ENCODE results near the gene TTC7B. TPM values are rescaled to one million over a fixed set of nuclear protein-coding genes. Genes with fewer than 3 reads are reported as not detected.

TTC7B gene
- total RNA-seq, 4 donors from 2014 or later: 8.4 to 11.2 (median 9.2) TPM

DNA sequence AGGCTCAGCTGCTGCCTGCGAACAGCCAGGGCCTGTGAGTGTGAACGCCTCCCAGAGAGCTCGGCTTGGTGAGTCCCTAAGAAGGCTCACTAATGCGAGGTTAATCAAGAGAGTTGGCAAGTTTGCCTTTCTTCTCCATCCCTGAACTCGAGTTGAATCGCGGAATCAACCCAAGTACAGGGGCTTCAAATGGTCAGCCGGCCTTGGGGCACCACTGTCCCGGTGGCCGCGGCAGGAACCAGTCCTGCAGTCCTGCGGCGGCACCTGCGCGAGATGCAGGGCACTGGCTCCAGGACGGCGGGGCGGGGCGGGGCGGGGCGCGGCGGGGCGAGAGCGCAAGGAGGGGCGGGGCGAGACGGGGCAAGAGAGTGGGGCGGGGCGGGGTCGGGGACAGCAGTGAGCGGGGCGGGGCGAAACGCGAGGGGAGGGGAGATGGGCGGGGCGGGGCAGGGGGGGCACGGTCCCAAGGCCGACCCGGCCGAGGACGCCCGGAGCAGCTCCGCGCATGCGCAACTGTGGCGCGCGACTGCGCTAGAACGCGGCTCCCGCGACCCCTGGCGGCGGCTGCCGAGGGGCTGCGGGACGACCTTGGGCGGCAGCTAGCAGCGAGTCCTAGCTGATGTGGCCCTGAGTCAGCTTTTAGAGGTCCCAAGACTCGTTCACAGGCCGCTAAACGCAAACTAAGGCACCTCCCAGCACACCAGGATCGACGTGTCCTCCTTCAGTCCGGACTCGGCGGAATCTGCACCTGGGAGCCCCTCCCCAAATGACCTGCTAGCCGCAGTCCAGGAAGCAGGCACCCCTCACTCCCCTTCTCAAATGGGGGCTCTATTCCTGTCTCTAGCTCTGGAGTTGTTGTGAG, 58.0 kb downstream of the TTC7B start:
- TF ChIP-seq POLR2A (IDR thresholded peaks at IDR 0.05) (peak; percentile 45), EP300 (IDR thresholded peaks at IDR 0.05; ENCODE audit: low read depth) (no peak), CTCF (IDR thresholded peaks at IDR 0.05) (peak; percentile 77 to 94 (median 82)), POLR2AphosphoS5 (IDR thresholded peaks at IDR 0.05) (peak; percentile 28 to 66 (median 38))
- Histone ChIP-seq H3K4me3 (peak overlapping the region; percentile 3 to 52 (median 38)), H3K27me3 (no peaks in the 10 kb centered on the region), H3K9me3 (peaks cover 7 to 8% of the 10 kb centered on the region in 2 donors), H3K4me1 (peaks cover 9 to 20% (median 13%) of the 10 kb centered on the region in 4 donors), H3K27ac (peak overlapping the region; percentile 85 to 89 (median 88)), H3K36me3 (no peaks in the 10 kb centered on the region)
- 0% methylated on average over 41 of the region's 71 CpGs; no CpG with 5 or more reads in 1 of the 2 donors for WGBS, 2 donors (ENCODE audit: low coverage in 1 of 2)
- intact Hi-C loops (cut with DNase I; ENCODE audit: low total_unique reads): loop anchor here (10.0 kb wide), 1 partner anchor 363 kb away; the partner anchor contains the start of gene CALM1
- peak; percentile 94 for DNase-seq
- in situ Hi-C loops (cut with MboI; ENCODE audit: low pct_ligation_motif_present in 1 of 4, low pct_unique_long_range_greater_than_20kb in 1 of 4, low sequenced_read_pairs in 3 of 4): no loop called here

- TF ChIP-seq POLR2AphosphoS5 (IDR thresholded peaks at IDR 0.05): no peak
- TF ChIP-seq CTCF (IDR thresholded peaks at IDR 0.05): no peak
- TF ChIP-seq EP300 (IDR thresholded peaks at IDR 0.05; ENCODE audit: low read depth): no peak
- no peak for TF ChIP-seq POLR2A (IDR thresholded peaks at IDR 0.05)
- Histone ChIP-seq H3K4me1 (peaks cover 9 to 20% (median 13%) of the 10 kb centered on the region in 4 donors), H3K4me3 (no peak overlapping the region), H3K36me3 (no peaks in the 10 kb centered on the region), H3K9me3 (no peaks in the 10 kb centered on the region), H3K27ac (peak overlapping the region; percentile 65 to 85 (median 76)), H3K27me3 (no peaks in the 10 kb centered on the region)
- DNase-seq: no peak
- intact Hi-C loops (cut with DNase I; ENCODE audit: low total_unique reads) (loop anchor here (10.0 kb wide), 1 partner anchor 363 kb away; the partner anchor contains the start of gene CALM1), in situ Hi-C loops (cut with MboI; ENCODE audit: low pct_ligation_motif_present in 1 of 4, low pct_unique_long_range_greater_than_20kb in 1 of 4, low sequenced_read_pairs in 3 of 4) (no loop called here)
- WGBS, 2 donors (ENCODE audit: low coverage in 1 of 2): 72 to 78% methylated on average over 3 of the region's 3 CpGs
These were observed 58.8 kb downstream of the TTC7B start for GRCh38 chr14:90757452-90757851.

GRCh38 chr14:90756755-90757345, 59.4 kb downstream of the TTC7B start:
- Histone ChIP-seq H3K4me1 (peaks cover 9 to 20% (median 13%) of the 10 kb centered on the region in 4 donors), H3K9me3 (no peaks in the 10 kb centered on the region), H3K4me3 (no peak overlapping the region), H3K36me3 (no peaks in the 10 kb centered on the region), H3K27ac (peak overlapping the region in 2 of 4 donors; percentile 65 to 84), H3K27me3 (no peaks in the 10 kb centered on the region)
- in situ Hi-C loops (cut with MboI; ENCODE audit: low pct_ligation_motif_present in 1 of 4, low pct_unique_long_range_greater_than_20kb in 1 of 4, low sequenced_read_pairs in 3 of 4): no loop called here
- no peak for TF ChIP-seq POLR2A (IDR thresholded peaks at IDR 0.05)
- no peak for TF ChIP-seq POLR2AphosphoS5 (IDR thresholded peaks at IDR 0.05)
- TF ChIP-seq CTCF (IDR thresholded peaks at IDR 0.05): no peak
- TF ChIP-seq EP300 (IDR thresholded peaks at IDR 0.05; ENCODE audit: low read depth): no peak
- 89 to 100% methylated on average over 7 to 10 of the region's 10 CpGs for WGBS, 2 donors (ENCODE audit: low coverage in 1 of 2)
- intact Hi-C loops (cut with DNase I; ENCODE audit: low total_unique reads): loop anchor here (10.0 kb wide), 1 partner anchor 362 kb away; the partner anchor contains the start of gene CALM1
- no peak for DNase-seq
